H1 (cell line): Measurements from ENCODE around the gene NDUFA3.

Experiments
- ATF2 ChIP-seq: IDR thresholded peaks from 2 replicates; pipeline ENCODE4 v1.6.1; 2012; ENCODE audit warnings: low read length, inconsistent platforms
- POLR2A ChIP-seq, 2 experiments: IDR thresholded peaks; 1 replicate in 1 of 2; 2 replicates in 1 of 2; pipeline ENCODE4 v1.6.1; 2011; ENCODE audit warnings: low read depth in 2 of 2, low read length in 2 of 2, mild to moderate bottlenecking in 2 of 2; ENCODE audit errors: control extremely low read depth in 1 of 2

DNA sequence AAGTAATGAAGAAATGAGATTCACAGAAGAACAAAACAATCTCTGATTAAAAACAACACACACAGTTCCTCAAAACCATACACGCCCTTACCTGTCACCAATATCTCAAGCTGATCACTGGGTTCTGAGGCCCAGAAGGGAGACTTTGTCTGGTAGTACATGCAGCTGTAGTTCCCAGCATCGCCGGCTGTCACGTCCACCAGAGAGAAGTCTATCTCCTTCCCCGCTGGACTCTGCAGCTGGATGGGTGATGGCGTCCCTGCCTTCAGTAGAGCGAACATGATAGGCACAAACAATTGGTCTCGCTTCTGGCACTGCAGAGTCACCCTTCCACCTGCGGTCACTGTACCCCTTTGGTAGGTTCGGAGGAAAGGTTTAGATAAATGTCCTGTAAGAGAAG, 28.8 kb upstream of the NDUFA3 start:
- no peak for TF ChIP-seq ATF2
- TF ChIP-seq POLR2A (IDR thresholded peaks at IDR 0.05; ENCODE audit: control extremely low read depth in 1 of 2, low read depth in 2 of 2, low read length in 2 of 2) = no peak
